BE2C (cell line): Measurements from ENCODE around the gene ATP2A1.

Experiments used
- DNase-seq: peaks from one replicate; pipeline ENCODE4 v3.0.0-alpha.2; 2020
- H3K27me3 ChIP-seq: fragments of 250-450 bp; sonication (Bioruptor Pico); 2 replicates; pipeline ENCODE4 v1.5.1; 2020; ENCODE audit warnings: mild to moderate bottlenecking
- H3K36me3 ChIP-seq: fragments of 250-450 bp; sonication (Bioruptor Pico); 2 replicates; pipeline ENCODE4 v1.5.1; 2020; ENCODE audit warnings: mild to moderate bottlenecking
- H3K4me1 ChIP-seq: fragments of 250-450 bp; sonication (Bioruptor Pico); 2 replicates; pipeline ENCODE4 v1.5.1; 2020
- H3K4me3 ChIP-seq: 2 replicates; pipeline ENCODE4 v1.5.1; 2011; ENCODE audit warnings: low read depth, low read length
- H3K9me3 ChIP-seq: fragments of 250-450 bp; sonication (Bioruptor Pico); 2 replicates; pipeline ENCODE4 v1.5.1; 2020
- TF ChIP-seq, protein P1 (sequence below): IDR thresholded peaks from 2 replicates; pipeline ENCODE4 v1.5.1; 2012; ENCODE audit warnings: mild to moderate bottlenecking, low read depth, low read length

Gene ATP2A1

DNA sequence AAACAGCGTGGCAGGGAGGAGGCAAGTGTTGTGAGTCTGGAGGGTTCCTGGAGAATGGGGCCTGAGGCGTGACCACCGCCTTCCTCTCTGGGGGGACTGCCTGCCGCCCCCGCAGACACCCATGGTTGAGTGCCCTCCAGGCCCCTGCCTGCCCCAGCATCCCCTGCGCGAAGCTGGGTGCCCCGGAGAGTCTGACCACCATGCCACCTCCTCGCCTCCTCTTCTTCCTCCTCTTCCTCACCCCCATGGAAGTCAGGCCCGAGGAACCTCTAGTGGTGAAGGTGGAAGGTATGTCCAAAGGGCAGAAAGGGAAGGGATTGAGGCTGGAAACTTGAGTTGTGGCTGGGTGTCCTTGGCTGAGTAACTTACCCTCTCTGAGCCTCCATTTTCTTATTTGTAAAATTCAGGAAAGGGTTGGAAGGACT is 53.5 kb downstream of the ATP2A1 start, which contains the start of gene CD19:
CD19 (plus strand) TSS at position 171 of the 425 bp plus-strand sequence; CDS start at position 201, 30 bp downstream.
- H3K9me3 ChIP-seq: no peaks in the 10 kb centered on the region
- H3K4me1 ChIP-seq: no peaks in the 10 kb centered on the region
- TF ChIP-seq, protein P1, sequence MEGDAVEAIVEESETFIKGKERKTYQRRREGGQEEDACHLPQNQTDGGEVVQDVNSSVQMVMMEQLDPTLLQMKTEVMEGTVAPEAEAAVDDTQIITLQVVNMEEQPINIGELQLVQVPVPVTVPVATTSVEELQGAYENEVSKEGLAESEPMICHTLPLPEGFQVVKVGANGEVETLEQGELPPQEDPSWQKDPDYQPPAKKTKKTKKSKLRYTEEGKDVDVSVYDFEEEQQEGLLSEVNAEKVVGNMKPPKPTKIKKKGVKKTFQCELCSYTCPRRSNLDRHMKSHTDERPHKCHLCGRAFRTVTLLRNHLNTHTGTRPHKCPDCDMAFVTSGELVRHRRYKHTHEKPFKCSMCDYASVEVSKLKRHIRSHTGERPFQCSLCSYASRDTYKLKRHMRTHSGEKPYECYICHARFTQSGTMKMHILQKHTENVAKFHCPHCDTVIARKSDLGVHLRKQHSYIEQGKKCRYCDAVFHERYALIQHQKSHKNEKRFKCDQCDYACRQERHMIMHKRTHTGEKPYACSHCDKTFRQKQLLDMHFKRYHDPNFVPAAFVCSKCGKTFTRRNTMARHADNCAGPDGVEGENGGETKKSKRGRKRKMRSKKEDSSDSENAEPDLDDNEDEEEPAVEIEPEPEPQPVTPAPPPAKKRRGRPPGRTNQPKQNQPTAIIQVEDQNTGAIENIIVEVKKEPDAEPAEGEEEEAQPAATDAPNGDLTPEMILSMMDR: no peak
- no peaks in the 10 kb centered on the region for H3K36me3 ChIP-seq
- H3K27me3 ChIP-seq: no peaks in the 10 kb centered on the region
- no peak for DNase-seq
- no peak within 1 kb of the TSS for H3K4me3 ChIP-seq

DNA sequence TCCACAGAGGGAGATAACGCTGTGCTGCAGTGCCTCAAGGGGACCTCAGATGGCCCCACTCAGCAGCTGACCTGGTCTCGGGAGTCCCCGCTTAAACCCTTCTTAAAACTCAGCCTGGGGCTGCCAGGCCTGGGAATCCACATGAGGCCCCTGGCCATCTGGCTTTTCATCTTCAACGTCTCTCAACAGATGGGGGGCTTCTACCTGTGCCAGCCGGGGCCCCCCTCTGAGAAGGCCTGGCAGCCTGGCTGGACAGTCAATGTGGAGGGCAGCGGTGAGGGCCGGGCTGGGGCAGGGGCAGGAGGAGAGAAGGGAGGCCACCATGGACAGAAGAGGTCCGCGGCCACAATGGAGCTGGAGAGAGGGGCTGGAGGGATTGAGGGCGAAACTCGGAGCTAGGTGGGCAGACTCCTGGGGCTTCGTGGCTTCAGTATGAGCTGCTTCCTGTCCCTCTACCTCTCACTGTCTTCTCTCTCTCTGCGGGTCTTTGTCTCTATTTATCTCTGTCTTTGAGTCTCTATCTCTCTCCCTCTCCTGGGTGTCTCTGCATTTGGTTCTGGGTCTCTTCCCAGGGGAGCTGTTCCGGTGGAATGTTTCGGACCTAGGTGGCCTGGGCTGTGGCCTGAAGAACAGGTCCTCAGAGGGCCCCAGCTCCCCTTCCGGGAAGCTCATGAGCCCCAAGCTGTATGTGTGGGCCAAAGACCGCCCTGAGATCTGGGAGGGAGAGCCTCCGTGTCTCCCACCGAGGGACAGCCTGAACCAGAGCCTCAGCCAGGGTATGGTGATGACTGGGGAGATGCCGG is 54.3 kb downstream of the ATP2A1 start:
- no peak overlapping the region for H3K4me3 ChIP-seq
- no peak for DNase-seq
- TF ChIP-seq, protein P1: no peak
- H3K9me3 ChIP-seq: no peaks in the 10 kb centered on the region
- H3K36me3 ChIP-seq: no peaks in the 10 kb centered on the region
- H3K4me1 ChIP-seq: no peaks in the 10 kb centered on the region
- H3K27me3 ChIP-seq: no peaks in the 10 kb centered on the region

DNA sequence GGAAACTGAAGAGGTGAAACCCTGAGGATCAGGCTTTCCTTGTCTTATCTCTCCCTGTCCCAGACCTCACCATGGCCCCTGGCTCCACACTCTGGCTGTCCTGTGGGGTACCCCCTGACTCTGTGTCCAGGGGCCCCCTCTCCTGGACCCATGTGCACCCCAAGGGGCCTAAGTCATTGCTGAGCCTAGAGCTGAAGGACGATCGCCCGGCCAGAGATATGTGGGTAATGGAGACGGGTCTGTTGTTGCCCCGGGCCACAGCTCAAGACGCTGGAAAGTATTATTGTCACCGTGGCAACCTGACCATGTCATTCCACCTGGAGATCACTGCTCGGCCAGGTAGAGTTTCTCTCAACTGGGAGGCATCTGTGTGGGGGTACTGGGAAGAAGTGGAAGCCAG is 54.9 kb downstream of the ATP2A1 start:
- TF ChIP-seq, protein P1: no peak
- Histone ChIP-seq H3K4me3 (no peak overlapping the region), H3K36me3 (no peaks in the 10 kb centered on the region), H3K9me3 (no peaks in the 10 kb centered on the region), H3K4me1 (no peaks in the 10 kb centered on the region), H3K27me3 (no peaks in the 10 kb centered on the region)
- no peak for DNase-seq

- Histone ChIP-seq H3K4me3 (no peak overlapping the region), H3K27me3 (no peaks in the 10 kb centered on the region), H3K9me3 (no peaks in the 10 kb centered on the region), H3K36me3 (no peaks in the 10 kb centered on the region), H3K4me1 (no peaks in the 10 kb centered on the region)
- TF ChIP-seq, protein P1: no peak
- no peak for DNase-seq
Observed at GRCh38 chr16:28935346-28935745, 57.1 kb downstream of the ATP2A1 start.

DNA sequence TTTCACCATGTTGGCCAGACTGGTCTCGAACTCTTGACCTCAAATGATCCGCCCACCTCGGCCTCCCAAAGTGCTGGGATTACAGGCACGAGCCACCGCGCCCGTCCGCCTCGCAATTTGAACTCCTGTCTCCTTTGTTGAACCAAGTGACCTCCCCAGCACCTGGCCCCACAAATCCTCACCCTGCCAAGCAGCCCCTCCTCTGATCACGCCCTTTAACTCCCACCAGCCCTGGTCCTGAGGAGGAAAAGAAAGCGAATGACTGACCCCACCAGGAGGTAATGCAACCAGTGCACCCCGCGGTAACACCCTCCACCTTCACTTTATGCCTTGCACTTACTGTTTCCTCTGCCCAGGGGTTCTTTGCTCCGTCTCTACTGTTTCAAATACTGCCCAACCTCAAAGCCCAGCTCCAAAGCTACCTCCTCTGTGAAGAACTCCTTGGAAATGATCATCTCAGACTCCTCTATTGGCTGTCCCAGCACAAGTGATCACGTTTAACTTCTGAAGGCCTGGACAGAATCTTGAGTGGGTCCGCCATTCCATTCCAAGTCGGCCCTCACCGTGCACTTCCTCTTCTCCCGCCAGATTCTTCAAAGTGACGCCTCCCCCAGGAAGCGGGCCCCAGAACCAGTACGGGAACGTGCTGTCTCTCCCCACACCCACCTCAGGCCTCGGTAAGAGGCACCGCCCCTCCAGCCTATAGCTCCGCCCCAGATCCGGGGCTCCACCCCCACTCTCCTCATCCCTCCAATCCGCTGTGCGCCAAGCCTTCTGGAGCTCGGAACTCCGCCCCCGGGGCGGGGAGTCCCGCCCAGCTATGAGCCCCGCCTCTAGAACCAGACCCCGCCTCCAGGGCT is 57.9 kb downstream of the ATP2A1 start:
- TF ChIP-seq, protein P1: no peak
- Histone ChIP-seq H3K4me1 (no peaks in the 10 kb centered on the region), H3K27me3 (no peaks in the 10 kb centered on the region), H3K36me3 (no peaks in the 10 kb centered on the region), H3K9me3 (no peaks in the 10 kb centered on the region), H3K4me3 (peak overlapping the region; percentile 29)
- peak; percentile 94 for DNase-seq
